HG02884 (cell line): ENCODE results near the gene SF3B5.
"Not testable (repeated sequence)": the region's sequence is repeated elsewhere in the genome, so short reads cannot be mapped to it uniquely, and the experiment has no call there.

Experiments used
- ATAC-seq: cut with Tn5 transposase; IDR thresholded peaks from one replicate; pipeline ENCODE4 v1.9.1; 2021; ENCODE audit warnings: mild to moderate bottlenecking, moderate library complexity; ENCODE audit not compliant: unreplicated experiment

SF3B5 gene

DNA sequence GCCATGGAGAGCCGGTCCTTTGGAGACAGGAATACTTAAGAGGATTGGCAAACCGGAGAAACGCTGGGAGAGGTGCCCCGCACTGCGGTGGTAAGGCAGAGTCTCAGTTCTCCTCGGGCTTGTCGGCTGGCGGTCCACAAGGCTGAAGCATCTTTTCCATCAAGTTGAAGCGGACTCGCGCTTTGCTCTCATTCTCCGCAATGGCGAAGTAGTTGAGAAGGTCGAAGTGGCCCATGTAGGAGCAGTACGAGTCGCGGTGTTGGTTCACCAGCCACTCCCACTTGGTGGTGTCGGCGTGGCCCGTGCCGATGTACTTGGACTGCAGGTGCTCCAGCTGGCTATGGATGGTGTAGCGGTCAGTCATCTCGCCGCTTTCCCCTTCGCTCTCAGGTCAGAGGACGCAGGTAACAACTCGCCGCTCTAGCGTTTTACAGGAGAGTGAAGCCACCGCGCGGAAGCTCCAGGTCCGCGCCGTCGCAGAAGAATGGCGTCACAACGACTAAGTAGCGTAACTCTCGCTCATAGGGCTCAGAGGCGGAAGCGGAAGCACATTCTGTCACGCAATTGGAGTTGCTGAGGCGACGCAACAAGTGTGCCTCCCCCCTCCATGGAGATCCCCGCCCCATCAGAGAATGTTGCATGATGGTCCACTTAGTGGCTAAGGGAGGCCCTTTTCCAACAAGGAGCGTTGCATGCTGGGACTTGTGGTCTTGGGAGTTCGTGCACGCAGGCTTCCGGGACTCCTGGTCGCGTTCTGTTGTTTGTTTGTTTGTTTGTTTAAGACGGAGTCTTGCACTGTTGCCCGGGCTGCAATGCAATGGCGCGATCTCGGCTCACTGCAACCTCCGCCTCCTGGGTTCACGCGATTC is at the start of gene SF3B5:
SF3B5 (minus strand) TSS at position 440 of the 869 bp plus-strand sequence; CDS start at position 364, 76 bp downstream.
- peak; percentile 86 for ATAC-seq

DNA sequence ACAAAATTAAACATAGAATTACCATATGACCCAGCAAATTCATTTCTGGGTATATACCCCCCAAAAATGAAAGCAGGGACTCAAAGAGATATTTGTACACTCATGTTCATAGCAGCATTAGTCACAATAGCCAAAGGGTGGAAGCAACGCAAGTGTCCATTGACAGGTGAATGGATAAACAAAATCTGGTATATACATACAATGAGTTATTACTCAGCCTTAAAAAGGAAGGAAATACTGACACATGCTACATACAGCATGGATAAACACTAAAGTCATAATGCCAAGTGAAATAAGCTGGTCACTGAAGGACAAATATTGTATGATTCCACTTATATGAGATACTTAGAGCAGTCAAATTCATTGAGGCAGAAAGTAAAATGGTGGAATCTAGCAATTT is 49.6 kb upstream of the SF3B5 start:
- ATAC-seq, result no peak

DNA sequence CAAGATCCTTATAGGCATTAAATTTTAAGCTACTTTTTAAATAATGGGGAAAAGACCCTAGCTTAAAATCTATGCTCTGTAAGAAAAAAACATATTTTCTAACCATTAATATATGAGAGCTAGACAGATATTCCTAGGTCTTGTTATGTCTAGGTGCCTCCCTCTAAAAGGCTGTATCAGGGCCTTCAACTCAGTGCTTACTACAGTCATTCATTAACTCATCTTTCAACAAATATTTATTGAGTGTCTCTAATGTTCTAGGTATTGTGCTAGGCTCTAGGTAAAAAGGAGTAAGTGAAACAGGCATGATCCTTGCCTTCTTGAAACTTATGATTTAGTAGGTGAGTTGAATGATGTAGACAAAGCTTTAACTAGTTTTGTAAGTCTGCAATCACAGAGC is 48.5 kb upstream of the SF3B5 start:
- ATAC-seq, result no peak

DNA sequence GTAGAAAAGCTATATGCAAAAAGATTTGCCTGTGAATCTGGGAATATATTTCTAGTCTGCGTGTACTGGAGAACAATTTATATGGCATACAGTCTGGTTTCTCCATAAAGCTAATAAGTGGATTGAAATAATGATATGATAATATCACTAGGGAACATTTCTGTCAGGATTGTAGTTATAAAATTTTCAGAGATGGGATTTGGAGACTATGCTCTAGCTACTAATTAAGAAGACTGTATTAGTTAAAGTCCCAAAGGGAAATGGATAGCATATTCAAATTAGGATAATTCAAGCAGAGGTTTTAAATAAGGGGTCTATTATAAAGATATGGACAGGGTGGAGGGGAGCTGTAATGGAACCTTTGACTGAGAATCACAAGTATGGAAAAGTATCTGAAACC is 47.7 kb upstream of the SF3B5 start:
- no peak for ATAC-seq

DNA sequence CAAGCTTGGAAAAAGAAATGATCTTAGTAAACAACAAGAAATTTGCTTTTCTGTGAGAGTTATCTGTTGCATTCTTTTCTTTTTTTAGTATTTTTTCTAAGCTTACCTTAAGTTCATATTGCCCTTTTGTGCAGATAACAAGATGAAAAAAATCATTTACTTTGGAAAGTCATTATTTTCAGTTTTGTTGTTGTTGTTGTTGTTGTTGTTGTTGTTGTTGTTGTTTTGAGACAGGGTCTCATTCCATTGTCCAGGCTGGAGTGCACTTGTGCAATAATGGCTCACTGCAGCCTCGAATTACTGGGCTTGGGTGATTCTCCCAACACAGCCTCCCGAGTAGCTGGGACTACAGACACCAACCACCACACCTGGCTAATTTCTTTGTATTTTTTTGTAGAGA is 46.1 kb upstream of the SF3B5 start:
- no peak for ATAC-seq

DNA sequence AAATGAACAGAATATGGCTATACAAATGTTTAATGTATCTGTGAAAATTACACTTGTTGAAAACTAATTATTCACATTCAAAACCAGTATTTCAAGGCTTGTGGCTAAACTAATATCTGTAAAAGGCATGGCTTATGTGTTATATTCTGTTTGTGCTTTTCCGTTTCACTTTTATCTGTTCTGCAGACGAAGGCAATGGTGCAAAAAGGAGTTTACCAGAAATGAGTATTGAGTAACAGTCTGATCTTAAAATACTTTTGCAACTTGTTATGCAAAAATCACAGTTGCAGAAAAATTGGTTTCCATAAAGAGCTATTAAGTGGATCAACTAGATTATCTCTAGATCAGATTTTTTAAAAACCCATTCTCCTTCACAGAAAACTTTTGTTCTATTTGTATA is 45.5 kb upstream of the SF3B5 start:
- peak; percentile 81 for ATAC-seq

DNA sequence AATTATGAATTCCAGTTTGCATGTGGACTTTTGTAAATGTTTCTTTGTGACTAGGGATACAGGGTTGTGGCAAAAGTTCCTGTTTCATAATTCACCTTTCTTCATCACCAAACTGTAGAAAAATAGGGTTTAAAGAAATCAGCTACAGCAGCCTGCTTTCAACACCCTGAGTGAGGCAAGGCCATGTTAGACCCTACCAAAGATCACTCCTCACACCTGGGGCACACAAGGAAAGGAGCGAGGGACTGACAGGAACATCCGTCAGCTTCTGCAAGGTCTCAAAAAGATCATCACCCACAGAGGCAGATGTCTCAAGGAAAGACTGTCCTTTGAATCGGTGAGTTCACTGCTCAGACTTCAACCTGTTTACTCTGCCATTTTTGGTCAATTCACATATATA is 44.4 kb upstream of the SF3B5 start:
- no peak for ATAC-seq

DNA sequence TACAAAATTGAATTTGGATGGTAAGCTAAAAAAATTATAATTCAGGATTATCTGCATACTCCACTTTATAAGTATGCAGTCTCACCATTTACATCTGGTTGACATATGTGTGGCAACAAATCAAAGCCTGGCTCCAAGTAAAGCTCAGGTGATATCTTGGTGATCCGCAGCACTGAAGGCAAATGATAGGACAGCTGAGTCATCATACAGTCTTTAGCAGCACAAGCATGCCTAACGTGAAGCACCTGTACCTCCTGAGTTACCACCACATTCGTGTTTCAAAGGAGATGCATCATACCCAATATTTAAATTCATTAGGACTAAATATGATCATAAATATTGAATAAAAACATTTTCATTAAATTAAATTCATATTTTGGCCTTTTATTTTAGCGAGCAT is 43.2 kb upstream of the SF3B5 start:
- no peak for ATAC-seq

DNA sequence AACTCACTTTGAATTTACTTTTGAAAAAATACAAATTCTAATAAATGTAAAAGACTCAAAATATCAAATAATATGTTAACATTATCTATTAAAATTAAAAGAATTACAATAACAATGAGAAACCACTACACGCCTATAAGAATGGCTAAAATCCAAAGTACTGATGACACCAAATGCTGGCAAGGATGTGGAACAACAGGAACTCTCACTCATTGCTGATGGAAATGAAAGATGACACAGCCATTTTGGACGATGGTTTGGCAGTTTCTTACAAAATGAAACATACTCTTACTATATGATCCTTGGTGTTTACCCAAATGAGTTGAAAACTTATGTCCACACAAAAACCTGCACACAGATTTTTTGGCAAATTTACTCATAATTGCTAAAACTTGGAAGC is 39.4 kb upstream of the SF3B5 start:
- ATAC-seq, result no peak

DNA sequence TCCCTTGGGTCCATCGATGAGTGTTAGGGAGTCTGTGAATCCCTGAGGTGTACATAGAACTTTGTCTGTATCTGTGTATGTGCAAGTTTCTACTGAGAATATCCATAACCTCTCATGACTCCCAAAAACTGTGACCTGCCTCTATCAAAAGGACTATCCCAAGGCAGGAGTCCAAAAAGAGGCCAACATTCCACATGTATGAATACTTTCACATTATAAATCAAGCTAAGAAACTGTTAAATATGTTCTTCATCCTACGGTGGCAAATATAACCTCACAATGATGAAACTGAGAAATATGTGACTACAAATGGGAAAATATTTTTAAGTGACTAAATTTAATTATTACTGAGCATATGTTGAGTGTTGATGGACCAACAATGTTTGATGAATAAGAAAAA is 38.8 kb upstream of the SF3B5 start:
- ATAC-seq, result no peak

DNA sequence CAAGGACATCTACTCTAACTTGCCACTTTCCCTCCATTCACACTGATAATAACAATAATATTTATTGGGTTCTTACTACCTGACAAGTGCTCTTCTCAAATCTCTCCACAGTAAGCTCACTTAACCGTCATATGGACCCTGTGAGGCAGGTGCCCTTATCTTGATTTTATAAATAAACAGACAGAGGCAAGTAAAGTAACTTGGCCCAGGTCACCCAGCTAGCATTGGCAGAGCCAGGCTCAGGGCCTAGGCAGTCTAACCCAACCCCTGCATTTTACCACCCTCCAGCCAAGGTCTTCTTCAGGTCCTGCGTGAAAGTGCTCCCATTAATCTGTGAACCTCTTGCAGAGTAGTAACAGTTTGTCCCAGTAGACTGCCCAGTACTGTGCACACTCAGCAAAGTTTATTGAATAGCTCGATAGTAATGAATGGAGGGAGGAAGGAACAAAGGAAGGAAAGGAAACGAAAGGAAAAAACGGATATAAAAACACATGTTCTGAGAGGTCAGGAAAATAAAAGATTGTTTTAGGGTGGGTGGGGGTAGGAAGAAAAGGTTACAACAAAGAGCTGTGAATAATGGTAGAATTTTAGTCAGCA is 38.0 kb upstream of the SF3B5 start:
- ATAC-seq, result no peak

DNA sequence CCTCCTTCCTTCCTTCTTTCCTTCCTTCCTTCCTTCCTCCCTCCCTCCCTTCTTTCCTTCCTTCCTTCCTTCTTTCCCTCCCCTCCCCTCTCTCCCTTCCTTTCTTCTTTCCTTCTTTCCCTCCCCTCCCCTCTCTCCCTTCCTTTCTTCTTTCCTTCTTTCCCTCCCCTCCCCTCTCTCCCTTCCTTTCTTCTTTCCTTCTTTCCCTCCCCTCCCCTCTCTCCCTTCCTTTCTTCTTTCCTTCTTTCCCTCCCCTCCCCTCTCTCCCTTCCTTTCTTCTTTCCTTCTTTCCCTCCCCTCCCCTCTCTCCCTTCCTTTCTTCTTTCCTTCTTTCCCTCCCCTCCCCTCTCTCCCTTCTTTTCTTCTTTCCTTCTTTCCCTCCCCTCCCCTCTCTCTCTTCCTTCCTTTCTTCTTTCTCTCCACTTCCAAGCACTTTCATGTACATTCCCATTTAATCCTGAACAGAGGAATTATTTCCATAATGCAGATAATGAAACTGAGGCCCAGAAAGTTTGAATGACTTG is 36.9 kb upstream of the SF3B5 start:
- not testable (repeated sequence) for ATAC-seq

DNA sequence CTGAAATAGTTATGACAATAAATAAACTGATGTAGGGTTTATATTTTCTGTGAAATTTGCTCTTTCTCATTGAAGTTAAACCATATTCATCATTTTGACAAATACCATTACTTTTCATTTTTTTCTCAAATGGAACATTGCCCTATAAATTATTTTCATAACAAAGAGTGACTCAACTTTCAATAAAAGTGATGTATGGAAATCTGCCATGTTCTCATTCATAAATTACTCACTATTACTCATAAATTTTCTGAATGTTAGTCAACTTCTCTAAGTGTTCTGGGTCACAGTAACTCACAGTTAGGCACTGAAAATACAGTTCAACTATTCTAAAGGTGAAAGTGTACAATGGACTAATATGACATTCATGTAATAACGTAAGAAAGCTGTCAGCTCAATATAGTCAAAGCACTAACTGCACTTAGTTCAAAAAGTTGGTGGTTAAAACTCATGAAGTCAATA is 35.9 kb upstream of the SF3B5 start:
- peak; percentile 64 for ATAC-seq

DNA sequence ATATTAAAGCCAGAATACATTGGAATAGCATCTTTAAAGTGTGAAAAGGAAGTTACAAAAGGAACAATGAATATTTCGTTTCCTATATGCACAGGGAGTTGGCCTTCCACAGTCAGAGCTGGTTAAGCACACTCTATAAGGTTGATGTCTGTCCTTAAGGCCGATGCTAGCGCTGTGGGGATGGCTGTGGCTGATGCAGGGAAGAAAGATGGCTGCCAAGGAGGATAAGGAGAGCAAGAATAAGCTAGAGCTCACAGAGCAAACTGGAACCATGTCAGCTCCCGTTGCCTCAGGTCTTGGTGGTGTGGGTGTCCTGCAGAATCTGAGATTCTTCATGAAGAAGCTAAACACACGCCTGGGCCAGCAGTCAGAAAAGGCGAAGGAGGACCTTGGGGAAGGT is 34.1 kb upstream of the SF3B5 start:
- ATAC-seq, result no peak

DNA sequence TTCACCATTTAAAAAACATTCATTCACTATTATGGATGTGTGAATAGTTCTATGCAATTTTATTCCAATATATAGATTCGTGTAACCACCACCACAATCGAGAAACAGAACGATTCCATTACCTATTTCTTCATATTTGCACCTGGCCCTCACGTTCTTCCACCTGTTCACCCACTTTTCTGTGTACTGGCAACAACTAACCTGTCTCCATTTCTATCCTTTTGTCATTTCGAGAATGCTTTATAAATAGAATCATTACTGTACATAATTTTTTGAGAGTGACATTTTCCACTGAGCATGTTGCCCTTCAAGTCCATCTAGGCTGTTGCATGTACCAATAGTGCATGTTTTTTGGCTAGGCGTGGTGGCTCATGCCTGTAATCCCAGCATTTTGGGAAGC is 31.7 kb upstream of the SF3B5 start:
- no peak for ATAC-seq

DNA sequence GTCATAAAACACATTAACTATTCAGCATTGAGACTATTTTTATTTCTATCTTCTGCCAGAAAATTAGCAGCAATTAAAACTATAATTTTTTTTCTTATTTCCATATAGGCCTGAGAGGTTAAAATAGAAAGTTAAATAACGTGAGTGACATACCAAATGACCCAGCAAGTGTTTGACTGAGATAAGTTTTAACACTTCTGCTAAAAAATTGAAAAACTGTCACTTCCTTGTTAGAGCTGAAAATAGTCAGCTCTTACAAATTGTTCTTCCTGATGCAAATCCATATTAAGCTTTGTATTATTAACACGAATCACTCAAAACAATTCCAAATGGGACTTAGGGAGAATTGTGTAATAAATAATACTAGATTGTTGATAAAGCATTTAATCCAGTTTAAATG is 28.5 kb upstream of the SF3B5 start:
- no peak for ATAC-seq

DNA sequence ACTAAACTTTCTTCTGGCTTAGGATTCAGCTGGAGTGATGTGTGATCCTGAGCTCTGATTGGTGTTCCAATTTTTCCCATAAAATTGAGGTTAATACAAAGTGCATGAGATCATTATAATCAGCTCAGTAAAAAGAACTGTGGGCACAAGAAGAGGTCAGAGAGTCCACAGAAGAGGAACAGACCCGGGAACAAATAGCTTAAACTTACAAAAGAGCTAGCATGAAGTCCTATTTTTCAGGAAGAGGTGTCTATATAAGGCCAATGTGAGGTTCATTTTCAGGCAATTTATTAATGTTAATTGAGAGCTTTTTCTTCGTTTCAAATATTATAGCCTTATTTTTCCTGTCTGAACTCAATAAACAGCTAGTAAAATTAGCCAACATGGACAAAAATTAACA is 28.0 kb upstream of the SF3B5 start:
- ATAC-seq, result no peak

DNA sequence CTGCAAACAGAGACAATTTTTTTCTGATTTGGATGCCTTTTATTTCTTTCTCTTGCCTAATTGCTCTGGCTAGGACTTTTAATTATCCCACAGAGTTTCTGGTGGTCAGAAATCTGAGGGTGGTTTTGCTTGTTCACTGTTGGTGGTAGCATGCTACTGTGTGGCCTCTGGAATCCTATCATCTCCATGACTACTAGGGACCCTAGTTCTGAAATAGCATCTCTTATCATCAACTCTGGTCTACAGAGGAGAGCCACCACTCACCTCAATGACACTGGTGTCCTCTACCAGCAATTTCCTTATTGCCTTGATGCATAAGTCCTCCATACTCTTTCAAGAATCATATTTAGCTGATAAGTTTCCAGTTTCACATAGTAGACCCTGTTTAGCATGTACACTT is 27.5 kb upstream of the SF3B5 start:
- ATAC-seq, result no peak

DNA sequence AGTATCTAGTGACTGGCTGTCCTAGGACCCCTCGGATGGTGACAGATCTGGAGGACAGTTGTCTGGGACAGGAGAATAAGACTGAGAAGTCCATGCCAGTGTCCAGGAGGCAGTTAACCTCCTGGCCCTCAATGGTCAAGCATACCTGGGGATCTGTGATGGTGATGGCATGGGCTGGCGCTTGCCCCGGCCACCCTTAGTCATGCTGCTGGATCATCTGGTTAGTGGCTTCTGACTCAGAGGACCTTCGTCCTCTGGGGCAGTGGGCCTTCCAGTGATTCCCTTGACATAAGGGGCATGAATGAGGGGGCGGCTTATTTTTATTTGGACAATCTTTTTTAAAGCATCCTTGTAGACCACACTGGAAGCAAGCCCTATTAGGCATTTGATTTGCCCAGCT is 24.0 kb upstream of the SF3B5 start:
- no peak for ATAC-seq

DNA sequence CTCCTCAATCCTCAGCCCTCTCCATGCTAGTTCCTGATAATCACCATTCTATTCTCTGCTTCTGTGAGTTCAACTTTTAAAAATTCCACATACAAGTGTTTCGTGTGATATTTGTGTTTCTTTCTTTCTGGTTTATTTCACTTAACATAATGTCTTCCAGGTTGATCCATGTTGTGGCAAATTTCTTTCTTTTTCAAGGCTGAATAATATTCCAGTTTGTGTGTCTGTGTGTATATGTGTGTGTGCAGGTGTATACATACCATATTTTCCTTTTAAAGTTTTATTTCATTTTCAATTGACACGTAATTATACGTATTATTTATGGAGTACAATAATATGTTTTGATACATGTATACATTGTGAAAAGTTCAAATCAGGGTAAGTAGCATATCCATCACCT is 19.8 kb upstream of the SF3B5 start:
- ATAC-seq, result no peak

DNA sequence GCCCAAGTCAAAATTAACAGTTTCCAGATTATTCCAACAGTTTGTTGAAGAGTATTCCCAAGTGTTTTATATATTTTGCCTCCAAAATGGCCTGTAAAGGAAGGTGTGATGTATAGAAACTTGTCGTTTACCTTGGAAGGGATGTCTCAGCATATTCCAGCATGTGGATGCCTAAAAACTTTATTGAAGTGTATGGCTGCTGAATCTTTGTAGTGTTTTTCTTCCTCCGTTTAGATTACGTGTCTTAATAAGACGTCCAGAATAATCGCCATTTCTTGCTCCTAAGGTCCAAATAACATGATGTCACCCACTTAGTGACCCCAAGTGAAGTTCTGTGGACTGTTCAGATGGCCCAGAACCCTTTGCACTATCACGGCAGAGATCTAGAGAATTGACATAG is 18.0 kb upstream of the SF3B5 start:
- ATAC-seq, result no peak

DNA sequence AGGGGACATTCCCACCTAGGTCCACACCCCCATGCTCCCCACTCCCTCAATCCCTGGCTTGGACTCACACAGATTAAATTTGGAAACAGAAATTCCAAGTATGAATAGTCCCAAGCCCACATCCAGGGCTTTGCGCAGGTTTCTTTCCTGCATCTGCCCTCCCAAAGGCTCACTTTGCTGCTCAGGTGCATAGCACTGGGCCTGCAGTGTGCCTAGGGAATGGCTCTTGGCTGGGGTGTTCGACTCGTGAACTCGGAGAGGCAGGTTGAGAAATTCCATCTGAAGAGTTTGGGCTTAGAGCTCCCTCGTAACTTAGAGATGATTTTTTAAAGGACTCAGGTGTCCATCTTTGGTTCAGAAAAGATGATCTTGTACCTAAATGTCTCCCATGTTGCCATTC is 14.8 kb upstream of the SF3B5 start:
- no peak for ATAC-seq
